Upper lobe of right lung (tissue), 1 donor: Measurements from ENCODE around the gene RDH13. TPM values are rescaled to one million over a fixed set of nuclear protein-coding genes. Genes with fewer than 3 reads are reported as not detected.

Experiments used
- ATAC-seq: fragments of 200-7000 bp; cut with Tn5 transposase; one replicate; pipeline ENCODE4 v1.9.1; 2020; ENCODE audit warnings: mild to moderate bottlenecking, moderate library complexity
- DNase-seq: peaks from one replicate; pipeline ENCODE4 v3.0.0-alpha.2; 2020
- H3K27ac ChIP-seq: fragments of 200-600 bp; one replicate; pipeline ENCODE4 v1.8.0; 2022
- H3K27me3 ChIP-seq: fragments of 200-600 bp; one replicate; pipeline ENCODE4 v1.8.0; 2022; ENCODE audit warnings: mild to moderate bottlenecking
- H3K36me3 ChIP-seq: fragments of 200-600 bp; one replicate; pipeline ENCODE4 v1.8.0; 2022
- H3K4me1 ChIP-seq: fragments of 200-600 bp; one replicate; pipeline ENCODE4 v1.8.0; 2022
- H3K4me3 ChIP-seq: fragments of 200-600 bp; one replicate; pipeline ENCODE4 v1.8.0; 2022; ENCODE audit warnings: mild to moderate bottlenecking
- H3K9me3 ChIP-seq: fragments of 200-600 bp; one replicate; pipeline ENCODE4 v1.8.0; 2022
- intact Hi-C: fragments of 100-400 bp; cut with DNase I; formaldehyde crosslinking; loops from one replicate; pipeline ENCODE4 v1.11.0; 2022
- total RNA-seq: library from RNA; stranded (reverse); fragmentation: NEBNext Ultra II Directional; extraction: Animal tissue kit (Norgen Biotek cat#: 25700); gene quantifications from one replicate; pipeline ENCODE4 v1.2.1, GENCODE V29; 2021
- TF ChIP-seq, protein P1 (sequence below): fragments of 200-600 bp; IDR thresholded peaks from one replicate; pipeline ENCODE4 v1.8.0; 2022; ENCODE audit warnings: antibody characterized with exemption
- donor health status: DM: no; HTN: yes; CAD: no; lungs with severe emphysema.

The RDH13 gene
- total RNA-seq, 1 donor from 2014 or later = 30.0 TPM

- TF ChIP-seq, protein P1, sequence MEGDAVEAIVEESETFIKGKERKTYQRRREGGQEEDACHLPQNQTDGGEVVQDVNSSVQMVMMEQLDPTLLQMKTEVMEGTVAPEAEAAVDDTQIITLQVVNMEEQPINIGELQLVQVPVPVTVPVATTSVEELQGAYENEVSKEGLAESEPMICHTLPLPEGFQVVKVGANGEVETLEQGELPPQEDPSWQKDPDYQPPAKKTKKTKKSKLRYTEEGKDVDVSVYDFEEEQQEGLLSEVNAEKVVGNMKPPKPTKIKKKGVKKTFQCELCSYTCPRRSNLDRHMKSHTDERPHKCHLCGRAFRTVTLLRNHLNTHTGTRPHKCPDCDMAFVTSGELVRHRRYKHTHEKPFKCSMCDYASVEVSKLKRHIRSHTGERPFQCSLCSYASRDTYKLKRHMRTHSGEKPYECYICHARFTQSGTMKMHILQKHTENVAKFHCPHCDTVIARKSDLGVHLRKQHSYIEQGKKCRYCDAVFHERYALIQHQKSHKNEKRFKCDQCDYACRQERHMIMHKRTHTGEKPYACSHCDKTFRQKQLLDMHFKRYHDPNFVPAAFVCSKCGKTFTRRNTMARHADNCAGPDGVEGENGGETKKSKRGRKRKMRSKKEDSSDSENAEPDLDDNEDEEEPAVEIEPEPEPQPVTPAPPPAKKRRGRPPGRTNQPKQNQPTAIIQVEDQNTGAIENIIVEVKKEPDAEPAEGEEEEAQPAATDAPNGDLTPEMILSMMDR = no peak
- intact Hi-C loops = no loop called here
- no peak overlapping the region for H3K4me3 ChIP-seq
- no peaks in the 10 kb centered on the region for H3K9me3 ChIP-seq
- ATAC-seq (no peak), DNase-seq (no peak)
- no peaks in the 10 kb centered on the region for H3K27me3 ChIP-seq
- peaks cover 5% of the 10 kb centered on the region for H3K4me1 ChIP-seq
- peaks cover 38% of the 10 kb centered on the region for H3K36me3 ChIP-seq
- H3K27ac ChIP-seq = no peak overlapping the region
Observed at GRCh38 chr19:55094456-55095259, 31.7 kb upstream of the RDH13 start.

- no peaks in the 10 kb centered on the region for H3K27me3 ChIP-seq
- H3K36me3 ChIP-seq = peaks cover 38% of the 10 kb centered on the region
- intact Hi-C loops = no loop called here
- H3K4me1 ChIP-seq = peaks cover 8% of the 10 kb centered on the region
- H3K4me3 ChIP-seq = no peak overlapping the region
- DNase-seq (no peak), ATAC-seq (no peak)
- TF ChIP-seq, protein P1 = no peak
- H3K27ac ChIP-seq = no peak overlapping the region
- H3K9me3 ChIP-seq = no peaks in the 10 kb centered on the region
Observed at GRCh38 chr19:55092423-55093318, 29.7 kb upstream of the RDH13 start.

DNA sequence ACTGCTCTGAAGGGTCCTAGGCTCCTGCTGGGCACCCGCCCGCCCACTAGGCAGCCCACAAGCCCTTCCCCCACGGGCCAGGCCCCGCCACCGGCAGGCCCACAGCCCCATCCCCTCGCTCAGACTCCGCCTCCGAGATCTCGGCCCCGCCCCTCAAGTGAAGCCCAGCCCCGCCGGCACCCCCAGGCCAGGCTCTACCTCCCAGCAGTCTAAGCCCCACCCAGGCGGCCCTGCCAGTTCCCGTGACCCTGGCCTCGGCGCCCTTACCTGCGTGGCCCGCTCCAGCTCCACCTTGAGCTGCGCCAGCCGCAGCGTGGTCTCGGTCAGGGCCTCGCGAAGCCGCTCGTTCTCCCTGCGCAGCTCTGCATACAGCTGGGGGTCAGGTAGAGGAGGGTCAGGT lies 29.0 kb upstream of the RDH13 start:
- Histone ChIP-seq H3K27me3 (no peaks in the 10 kb centered on the region), H3K27ac (no peak overlapping the region), H3K9me3 (no peaks in the 10 kb centered on the region), H3K36me3 (peaks cover 38% of the 10 kb centered on the region), H3K4me1 (peaks cover 15% of the 10 kb centered on the region), H3K4me3 (no peak overlapping the region)
- TF ChIP-seq, protein P1 = no peak
- ATAC-seq (no peak), DNase-seq (no peak)
- intact Hi-C loops = no loop called here

DNA sequence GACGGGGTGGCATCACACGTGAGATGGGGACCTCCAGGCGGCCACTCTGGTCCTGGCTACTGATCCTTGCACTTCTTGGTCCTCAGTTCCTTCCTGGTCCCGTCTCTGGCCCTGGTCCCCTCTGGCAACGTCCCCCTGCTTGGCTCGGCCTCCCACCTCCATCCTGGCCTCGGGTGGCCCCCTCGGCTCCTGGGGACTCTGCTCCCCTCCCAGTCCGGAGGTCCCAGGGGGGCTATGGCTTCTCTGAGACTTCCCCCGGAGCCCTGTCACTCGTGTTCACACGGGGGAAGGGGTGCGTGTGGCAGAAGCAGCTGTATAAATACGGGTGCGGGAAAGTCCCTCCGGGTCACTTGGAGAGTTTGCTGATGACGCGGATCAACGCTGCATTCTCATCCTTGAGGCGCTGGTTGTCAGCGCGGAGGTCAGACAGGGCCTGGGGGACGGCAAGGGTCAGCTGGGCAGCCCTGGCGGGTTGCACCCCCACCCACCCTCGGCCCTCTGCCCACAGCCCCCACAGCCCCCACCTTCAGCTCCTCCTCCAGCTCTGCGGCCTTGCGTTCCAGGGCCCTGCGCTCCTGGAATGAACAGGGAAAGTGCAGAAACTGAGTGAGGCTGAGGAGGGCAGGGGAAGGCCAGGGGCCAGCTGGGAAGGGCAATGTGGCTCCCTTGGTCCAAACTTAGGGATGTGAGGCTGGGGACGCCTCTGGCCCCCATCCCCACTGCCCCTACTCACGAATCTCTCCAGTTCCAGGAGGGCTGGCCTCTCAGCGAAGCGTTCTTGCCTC lies 28.4 kb upstream of the RDH13 start:
- peaks cover 22% of the 10 kb centered on the region for H3K4me1 ChIP-seq
- TF ChIP-seq, protein P1 = no peak
- ATAC-seq (no peak), DNase-seq (no peak)
- peaks cover 38% of the 10 kb centered on the region for H3K36me3 ChIP-seq
- H3K4me3 ChIP-seq = no peak overlapping the region
- intact Hi-C loops = no loop called here
- no peak overlapping the region for H3K27ac ChIP-seq
- H3K9me3 ChIP-seq = no peaks in the 10 kb centered on the region
- H3K27me3 ChIP-seq = peaks cover 4% of the 10 kb centered on the region

- ATAC-seq = no peak
- Histone ChIP-seq H3K4me1 (peaks cover 23% of the 10 kb centered on the region), H3K36me3 (peaks cover 38% of the 10 kb centered on the region), H3K27me3 (peaks cover 8% of the 10 kb centered on the region), H3K27ac (no peak overlapping the region), H3K4me3 (no peak overlapping the region), H3K9me3 (no peaks in the 10 kb centered on the region)
- TF ChIP-seq, protein P1 = no peak
- intact Hi-C loops = no loop called here
- no peak for DNase-seq
Observed at GRCh38 chr19:55090564-55090963, 27.6 kb upstream of the RDH13 start.
